Left renal pelvis (tissue), 4 donors: ENCODE measurements around the gene ALG5. TPM values are rescaled to one million over a fixed set of nuclear protein-coding genes. Genes with fewer than 3 reads are reported as not detected.
A peak's percentile ranks its signal among the peaks of the same experiment; 100 is the strongest.

Source experiments
- DNase-seq, 4 donors: peaks; one replicate each; pipeline ENCODE4 v3.0.0-alpha.2; 2013; ENCODE audit warnings: low read depth in 4 of 4, low spot score in 3 of 4
- polyA plus RNA-seq, 4 donors: library from polyadenylated mRNA; unstranded; fragments of 120-200 nt; gene quantifications; one replicate each; pipeline ENCODE4 v1.2.1, GENCODE V29; 2013; ENCODE audit not compliant: insufficient read length in 4 of 4

ALG5 gene
- polyA plus RNA-seq, 4 donors: 40.0 to 67.2 (median 56.7) TPM

DNA sequence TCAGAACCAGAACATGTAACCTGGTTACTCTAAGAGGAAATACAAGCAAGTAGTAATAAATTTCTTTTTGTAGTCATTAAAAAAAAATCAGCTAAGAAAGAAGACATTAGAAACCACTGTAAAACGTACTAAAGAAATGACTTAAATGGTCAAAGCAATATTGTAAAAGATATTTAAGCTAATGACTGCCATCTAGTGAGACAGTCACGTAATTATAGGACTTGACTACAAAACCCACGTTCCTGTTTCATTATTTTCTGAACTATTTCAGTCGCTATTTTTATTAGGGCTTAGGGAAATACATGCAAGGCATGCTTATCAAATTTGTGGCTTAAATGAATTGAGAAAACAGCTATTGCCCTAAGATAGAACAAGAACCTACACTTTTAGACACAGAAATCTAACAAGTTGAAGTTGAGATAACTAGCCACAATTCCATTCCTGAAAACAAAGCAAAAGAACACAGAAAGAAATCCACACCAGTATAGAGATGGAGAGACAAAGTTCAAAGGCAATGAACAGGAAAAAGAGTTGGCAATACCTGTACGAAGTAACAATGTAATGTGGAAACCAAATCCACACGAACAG is 17.9 kb downstream of the ALG5 start:
- peak in 2 of 4 donors; percentile 21 to 42 for DNase-seq

DNA sequence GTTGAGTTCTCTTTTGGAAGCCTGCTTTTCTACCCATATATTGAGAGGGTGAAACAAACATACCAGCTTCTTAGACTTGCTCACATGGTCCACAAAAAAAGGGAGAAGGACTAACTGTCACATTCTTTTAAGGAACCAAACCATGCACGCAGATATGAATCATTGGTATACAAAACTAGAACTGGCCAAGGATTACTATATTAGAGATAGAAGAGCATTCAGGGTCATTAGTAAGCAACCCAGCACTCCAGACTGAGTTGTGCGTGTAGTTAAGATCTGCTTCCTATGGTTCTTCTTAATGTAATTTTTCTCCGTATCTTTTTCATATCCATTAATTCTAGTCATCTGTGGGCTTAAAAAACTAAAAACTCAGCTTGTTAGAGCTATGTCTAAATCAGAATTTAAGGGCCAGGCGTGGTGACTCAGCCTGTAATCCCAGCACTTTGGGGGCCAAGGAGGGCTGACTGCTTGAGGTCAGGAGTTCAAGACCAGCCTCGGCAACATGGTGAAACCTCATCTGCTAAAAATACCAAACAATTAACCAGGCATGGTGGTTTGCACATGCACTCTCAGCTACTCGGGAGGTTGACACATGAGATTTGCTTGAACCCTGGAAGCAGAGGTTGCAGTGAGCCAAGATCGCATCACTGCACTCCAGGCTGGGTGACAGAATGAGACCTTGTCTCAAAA is 19.6 kb downstream of the ALG5 start:
- DNase-seq: no peak

GRCh38 chr13:36975172-36975571 is 24.0 kb downstream of the ALG5 start:
- DNase-seq: no peak

GRCh38 chr13:36973621-36974295 is 25.4 kb downstream of the ALG5 start:
- no peak for DNase-seq

DNA sequence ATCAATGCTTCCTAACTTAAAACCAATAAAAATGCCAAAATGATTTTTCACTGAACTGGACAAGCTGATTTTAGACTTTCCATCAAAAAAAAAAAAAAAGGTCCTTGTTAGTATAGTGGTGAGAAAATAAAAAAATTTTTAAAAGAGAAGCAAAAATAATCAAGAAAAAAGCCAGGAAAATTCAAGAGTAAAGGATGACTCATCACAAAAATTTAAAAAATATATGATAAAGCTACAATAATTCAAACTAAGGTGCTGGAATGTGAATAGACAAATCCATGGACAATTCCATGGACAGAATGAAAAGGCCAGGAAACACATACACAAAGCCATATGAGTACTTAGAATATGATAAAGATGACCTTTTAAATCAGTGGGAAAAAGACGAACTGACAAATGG is 26.1 kb downstream of the ALG5 start:
- no peak for DNase-seq

DNA sequence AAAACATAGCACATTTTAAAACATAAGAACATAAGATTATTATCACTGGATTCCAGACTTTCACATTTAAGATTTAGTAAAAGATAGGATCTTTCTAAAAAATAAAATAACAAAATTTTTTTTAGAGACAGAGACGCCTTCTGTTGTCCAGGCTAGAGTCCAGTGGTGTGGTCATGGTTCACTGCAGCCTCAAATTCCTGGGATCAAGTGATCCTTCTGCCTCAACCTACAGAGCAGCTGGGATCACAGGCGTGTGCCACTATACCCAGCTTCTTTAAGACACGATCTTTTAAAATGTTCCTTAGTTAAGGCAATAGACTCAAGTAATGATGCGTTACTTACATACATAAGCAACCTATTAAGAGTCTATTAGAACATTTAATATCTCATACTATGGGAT is 32.7 kb downstream of the ALG5 start:
- no peak for DNase-seq

- no peak for DNase-seq
Observed at GRCh38 chr13:36965767-36966166, 33.4 kb downstream of the ALG5 start.

- DNase-seq: no peak
Observed at GRCh38 chr13:36959456-36960116, 39.6 kb downstream of the ALG5 start.

DNA sequence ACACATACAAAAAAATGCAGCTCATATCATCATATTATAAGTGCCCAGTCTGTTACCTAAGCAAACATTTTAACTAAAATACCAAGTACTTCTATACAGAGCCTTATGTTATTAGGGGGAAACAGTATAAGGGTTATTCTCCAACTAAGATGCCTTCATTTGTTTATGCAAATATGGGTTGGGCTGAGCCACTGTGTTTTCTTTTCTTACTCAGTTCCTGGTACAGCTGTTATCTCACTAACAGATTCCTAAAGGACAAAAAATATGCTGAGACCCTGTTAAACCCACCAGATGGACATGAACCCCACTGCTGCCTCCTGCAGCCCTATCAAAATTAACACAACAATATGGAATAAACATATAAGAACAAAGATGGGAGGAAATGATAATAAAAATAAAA is 44.6 kb downstream of the ALG5 start:
- no peak for DNase-seq

DNA sequence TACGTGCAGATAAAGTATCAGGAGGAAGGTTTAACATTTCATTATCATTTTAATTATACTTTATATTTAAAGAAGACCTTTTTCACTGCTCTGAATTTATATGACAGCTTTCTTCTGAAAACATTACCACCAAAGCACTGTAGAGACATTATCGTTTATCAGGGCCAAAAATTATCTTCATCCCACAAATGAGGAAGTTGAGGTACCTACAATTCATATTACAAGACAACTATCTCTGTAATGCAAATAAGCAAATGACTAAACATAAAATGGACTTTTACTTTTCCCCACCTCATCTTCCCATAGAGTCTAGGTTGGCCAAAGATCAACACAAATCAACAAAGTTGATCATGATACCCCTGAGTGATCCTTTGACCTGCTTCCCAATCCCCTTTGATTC is 48.2 kb downstream of the ALG5 start:
- no peak for DNase-seq

- DNase-seq: no peak
Observed at GRCh38 chr13:36950330-36950729, 48.8 kb downstream of the ALG5 start.

- no peak for DNase-seq
Observed at GRCh38 chr13:36945078-36945477, 54.1 kb downstream of the ALG5 start.

- no peak for DNase-seq
Observed at GRCh38 chr13:36925603-36926002, 73.5 kb downstream of the ALG5 start.

- DNase-seq: no peak
Observed at GRCh38 chr13:36924001-36924400, 75.1 kb downstream of the ALG5 start.

DNA sequence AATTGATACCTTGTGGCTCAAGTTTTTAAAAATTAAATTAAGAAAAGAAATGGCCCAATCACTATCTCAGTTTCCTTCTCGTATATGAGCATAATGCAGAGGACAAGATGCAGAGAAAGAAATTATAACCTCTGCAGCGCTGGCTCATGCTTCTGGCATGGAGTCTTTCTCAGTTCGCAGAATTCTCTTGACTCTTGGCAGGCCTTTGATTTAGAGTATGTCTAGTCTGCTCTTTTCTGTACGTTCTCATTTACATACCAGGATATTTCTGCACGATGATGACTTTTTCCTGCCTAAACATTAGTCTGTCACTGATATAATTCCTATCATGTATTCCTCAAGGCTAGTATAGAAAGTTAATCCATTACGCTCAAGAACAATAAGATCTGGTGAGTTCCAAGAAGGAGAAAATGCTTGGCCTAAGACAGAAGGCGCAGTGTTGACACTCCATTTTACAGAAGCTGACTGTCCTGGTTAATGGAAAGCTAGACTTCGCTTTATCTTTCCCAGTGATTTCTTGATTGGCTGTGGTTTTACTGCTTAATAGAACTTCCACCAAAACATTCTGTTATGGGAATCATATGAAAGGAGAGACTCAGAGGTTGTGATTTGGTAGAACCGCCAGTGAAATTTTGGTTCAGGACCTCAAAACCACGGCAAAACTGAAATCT is 77.4 kb downstream of the ALG5 start:
- DNase-seq: no peak

GRCh38 chr13:36920616-36921185 is 78.4 kb downstream of the ALG5 start:
- DNase-seq: no peak

GRCh38 chr13:36919833-36920615 is 79.1 kb downstream of the ALG5 start, which contains the start of gene SMAD9:
Gene SMAD9, minus strand, starts transcription at chr13:36920238. Its CDS starts 40,549 bp downstream, at chr13:36879689.
- DNase-seq: peak in 1 of 4 donors; percentile 47

GRCh38 chr13:36919171-36919832 is 79.8 kb downstream of the ALG5 start:
- peak in 2 of 4 donors; percentile 37 to 50 for DNase-seq
